GM12878 (cell line): ENCODE data around the gene CCBE1. TPM values are rescaled to one million over a fixed set of nuclear protein-coding genes. Genes with fewer than 3 reads are reported as not detected.

Experiments
- ATAC-seq: fragments of 200-7000 bp; cut with Tn5 transposase; 3 replicates; pipeline ENCODE4 v1.9.1; 2020; ENCODE audit warnings: mild to moderate bottlenecking, moderate library complexity
- BruUV-seq: library from RNA; stranded (reverse); fragments of 400-500 nt; replicated peaks from 2 replicates; lab custom pipeline; 2021; lab: Mats Ljungman, UMichigan
- CTCF ChIA-PET: fragments of 300-600 bp; sonication (Branson Sonifier 250); formaldehyde crosslinking; extraction: SDS; loops from one replicate; lab custom pipeline; 2021; ENCODE audit warnings: inconsistent platforms; lab: Yijun Ruan, JAX
- POLR2A ChIA-PET: fragments of 350-600 bp; formaldehyde crosslinking; extraction: SDS; loops from one replicate; lab custom pipeline; 2021; ENCODE audit warnings: inconsistent platforms; lab: Charles Lee
- RAD21 ChIA-PET: fragments of 300-600 bp; sonication (Branson Sonifier 250); formaldehyde crosslinking; loops from one replicate; lab custom pipeline; 2023; ENCODE audit warnings: antibody characterized with exemption; ENCODE audit not compliant: unreplicated experiment; lab: Charles Lee
- SMC1A ChIA-PET: fragments of 300-600 bp; sonication (Branson Sonifier 250); formaldehyde crosslinking; loops from one replicate; lab custom pipeline; 2023; ENCODE audit not compliant: unreplicated experiment, uncharacterized antibody; lab: Charles Lee
- DNase-seq: peaks from one replicate; pipeline ENCODE4 v3.0.0-alpha.2; 2011; ENCODE audit warnings: low read depth, low spot score
- FAIRE-seq: peaks from 3 replicates; lab custom pipeline; 2011; peaks lifted over from hg19 to GRCh38; lab: Jason Lieb, UNC
- H2AFZ ChIP-seq: 2 replicates; pipeline ENCODE4 v1.6.0; 2011; ENCODE audit warnings: low read depth, low read length, control low read depth; ENCODE audit not compliant: control insufficient read depth
- H3K27ac ChIP-seq: 2 replicates; pipeline ENCODE4 v1.5.1; 2011; ENCODE audit warnings: control low read depth; ENCODE audit not compliant: control insufficient read depth, insufficient read depth
- H3K27me3 ChIP-seq, 2 experiments: replicated peaks in 1 of 2; 2 replicates each; pipeline versions ENCODE4 v1.6.0 to v1.6.1; 2011; ENCODE audit warnings: low read length in 1 of 2; ENCODE audit not compliant: control insufficient read depth in 2 of 2, insufficient read depth in 2 of 2
- H3K36me3 ChIP-seq, 2 experiments: 2 replicates each; pipeline ENCODE4 v1.5.1; 2011; ENCODE audit warnings: low read length in 1 of 2; ENCODE audit not compliant: control insufficient read depth in 2 of 2, insufficient read depth in 2 of 2
- H3K4me1 ChIP-seq: 2 replicates; pipeline ENCODE4 v1.6.1; 2011; ENCODE audit warnings: mild to moderate bottlenecking, low read length, moderate library complexity, mixed read lengths; ENCODE audit not compliant: control insufficient read depth, insufficient read depth
- H3K4me2 ChIP-seq: 2 replicates; pipeline ENCODE4 v1.6.0; 2011; ENCODE audit warnings: control low read depth; ENCODE audit not compliant: control insufficient read depth, insufficient read depth
- H3K4me3 ChIP-seq: fragments of 200-600 bp; sonication (generic); 2 replicates; pipeline ENCODE4 v1.5.1; 2016
- H3K79me2 ChIP-seq: 2 replicates; pipeline ENCODE4 v1.6.0; 2011; ENCODE audit warnings: low read length; ENCODE audit not compliant: control insufficient read depth, insufficient read depth
- H3K9ac ChIP-seq: 2 replicates; pipeline ENCODE4 v1.8.0; 2011; ENCODE audit warnings: low read length, control low read depth, mixed read lengths; ENCODE audit not compliant: control insufficient read depth, insufficient read depth
- H3K9me3 ChIP-seq: replicated peaks from 3 replicates; pipeline ENCODE4 v1.5.1; 2011; ENCODE audit warnings: mild to moderate bottlenecking, low read length; ENCODE audit not compliant: control insufficient read depth, insufficient read depth
- H4K20me1 ChIP-seq: 2 replicates; pipeline ENCODE4 v1.6.0; 2011; ENCODE audit not compliant: control insufficient read depth, insufficient read depth
- BRCA1 ChIP-seq: IDR thresholded peaks from 2 replicates; pipeline ENCODE4 v1.6.1; 2011; ENCODE audit warnings: low read depth, low read length, improper control_type of control experiment
- CEBPZ ChIP-seq: fragments of 150-350 bp; IDR thresholded peaks from 2 replicates; pipeline ENCODE4 v1.6.1; 2016; ENCODE audit warnings: low read depth, low read length
- CHD2 ChIP-seq: IDR thresholded peaks from 2 replicates; pipeline ENCODE4 v1.6.1; 2011; ENCODE audit warnings: low read depth, low read length, improper control_type of control experiment, borderline replicate concordance
- DPF2 ChIP-seq: fragments of 450-650 bp; IDR thresholded peaks from 2 replicates; pipeline ENCODE4 v1.6.1; 2017; ENCODE audit warnings: mild to moderate bottlenecking
- NFYB ChIP-seq: IDR thresholded peaks from 2 replicates; pipeline ENCODE4 v1.6.1; 2011; ENCODE audit warnings: low read depth, mild to moderate bottlenecking, low read length, improper control_type of control experiment, moderate library complexity; ENCODE audit not compliant: insufficient read depth
- NR2C2 ChIP-seq: IDR thresholded peaks from 2 replicates; pipeline ENCODE4 v1.6.1; 2011; ENCODE audit warnings: borderline replicate concordance, low read depth; ENCODE audit not compliant: control insufficient read depth, insufficient read length
- POLR2AphosphoS2 ChIP-seq: IDR thresholded peaks from 2 replicates; pipeline ENCODE4 v1.6.1; 2011; ENCODE audit warnings: low read depth, mild to moderate bottlenecking, low read length, improper control_type of control experiment, moderate library complexity
- SMAD5 ChIP-seq: IDR thresholded peaks from 2 replicates; pipeline ENCODE4 v1.6.1; 2016; ENCODE audit warnings: antibody characterized with exemption, low read depth
- USF2 ChIP-seq: IDR thresholded peaks from 2 replicates; pipeline ENCODE4 v1.6.1; 2011; ENCODE audit warnings: low read depth, low read length, improper control_type of control experiment, borderline replicate concordance
- WGBS: methylation state at CpG from one replicate; pipeline ENCODE4 v1.1.6; 2016; ENCODE audit warnings: low lambda C conversion rate; ENCODE audit not compliant: insufficient replicate concordance, insufficient coverage; ENCODE audit errors: missing lambda C conversion rate; 5-methylcytosine and 5-hydroxymethylcytosine counted together
- in situ Hi-C: fragments of 300-500 bp; cut with MboI; formaldehyde crosslinking; loops from 9 replicates; pipeline ENCODE4 v1.14.3; 2018; ENCODE audit warnings: mixed read lengths
- intact Hi-C: fragments of 100-400 bp; cut with micrococcal nuclease; formaldehyde crosslinking; loops from one replicate; pipeline ENCODE4 v1.14.2; 2022; ENCODE audit not compliant: unreplicated experiment
- polyA plus RNA-seq, 11 experiments: library from polyadenylated mRNA; depleted of rRNA in 4 of 11; unstranded in 6 of 11; stranded (reverse) in 5 of 11; fragments of >200 nt; fragmentation: Nextera tagmentation in 4 of 11; fragmentation: Illumina TruSeq in 1 of 11; extraction: Ambion mirVana in 4 of 11; extraction: Trizol in 1 of 11; gene quantifications; 1 replicate in 1 of 11; 2 replicates in 10 of 11; pipeline versions ENCODE4 v1.2.1 to v1.2.3, GENCODE V29; 2011 to 2016; ENCODE audit warnings: inconsistent platforms in 2 of 11, missing spikeins in 2 of 11, low read depth in 1 of 11
- total RNA-seq, 4 experiments: library from RNA; depleted of rRNA in 3 of 4; stranded (reverse); fragments of >200 nt in 3 of 4; fragmentation: Illumina TruSeq in 1 of 4; extraction: Trizol in 1 of 4; gene quantifications; 2 replicates each; pipeline versions ENCODE4 v1.2.1 to v1.2.3, GENCODE V29; 2013 to 2021

Gene CCBE1
- total and polyA plus RNA-seq, 10 of the 15 experiments (the other 5 are each of a cell fraction or from before 2014, with no cell fraction given) = 0.03 to 0.49 (median 0.04) TPM; not detected in 7

- in situ Hi-C loops = no loop called here
- H3K9ac ChIP-seq = no peak overlapping the region
- no peak overlapping the region for H3K4me2 ChIP-seq
- no peak overlapping the region for H2AFZ ChIP-seq
- ChIA-PET CTCF (no interaction called here), POLR2A (no interaction called here), SMC1A (no interaction called here), RAD21 (no interaction called here)
- DNase-seq = no peak
- H3K9me3 ChIP-seq = no peaks in the 10 kb centered on the region
- no peaks in the 10 kb centered on the region for H3K4me1 ChIP-seq
- no peaks in the 10 kb centered on the region for H3K79me2 ChIP-seq
- no peaks in the 10 kb centered on the region; a peak in 1 of 4 replicates for H3K27me3 ChIP-seq
- H3K4me3 ChIP-seq = no peak overlapping the region
- no peak for FAIRE-seq
- TF ChIP-seq NR2C2 (no peak), USF2 (no peak), SMAD5 (no peak), CHD2 (no peak), NFYB (no peak), DPF2 (no peak), CEBPZ (no peak), BRCA1 (no peak), POLR2AphosphoS2 (no peak)
- ATAC-seq = no peak
- no peak overlapping the region for H3K27ac ChIP-seq
- intact Hi-C loops = no loop called here
- no peaks in the 10 kb centered on the region for H3K36me3 ChIP-seq
- no TSS peak for BruUV-seq
- no peaks in the 10 kb centered on the region for H4K20me1 ChIP-seq
- 31% methylated on average over 7 of the region's 7 CpGs for WGBS
Observed at GRCh38 chr18:59559528-59559927, 137.7 kb downstream of the CCBE1 start.
